Sigmoid colon (tissue), 7 donors: ENCODE results near the gene IRGM. TPM values are rescaled to one million over a fixed set of nuclear protein-coding genes. Genes with fewer than 3 reads are reported as not detected.
"Not testable (repeated sequence)": the region's sequence is repeated elsewhere in the genome, so short reads cannot be mapped to it uniquely, and the experiment has no call there.

Experiments used
- DNase-seq: peaks from one replicate; pipeline ENCODE4 v3.0.0-alpha.2; 2019
- H3K27ac ChIP-seq, 4 donors: fragments of 200-600 bp; sonication (generic); one replicate each; pipeline ENCODE4 v1.5.1; 2016 to 2019; ENCODE audit warnings: mild to moderate bottlenecking in 1 of 4
- H3K27me3 ChIP-seq, 3 donors: fragments of 200-600 bp; sonication (generic); one replicate each; pipeline ENCODE4 v1.5.1; 2019; ENCODE audit warnings: mild to moderate bottlenecking in 1 of 3
- H3K36me3 ChIP-seq, 4 donors: fragments of 200-600 bp; sonication (generic); one replicate each; pipeline ENCODE4 v1.5.1; 2016 to 2019
- H3K4me1 ChIP-seq, 4 donors: fragments of 200-600 bp; sonication (generic); one replicate each; pipeline ENCODE4 v1.5.1; 2017 to 2019
- H3K4me3 ChIP-seq, 4 donors: fragments of 200-600 bp; sonication (generic); one replicate each; pipeline ENCODE4 v1.5.1; 2017 to 2019; ENCODE audit warnings: mild to moderate bottlenecking in 2 of 4, moderate library complexity in 1 of 4
- H3K9me3 ChIP-seq, 4 donors: fragments of 200-600 bp in 3 of 4; sonication (generic) in 3 of 4; one replicate each; pipeline versions ENCODE4 v1.5.1 to v1.6.1; 2013 to 2019
- EP300 ChIP-seq, 4 donors: sonication (generic); formaldehyde crosslinking; IDR thresholded peaks; one replicate each; pipeline ENCODE4 v1.6.1; 2017; ENCODE audit warnings: antibody characterized with exemption in 4 of 4
- POLR2A ChIP-seq, 2 donors: fragments of 450-650 bp; IDR thresholded peaks; one replicate each; pipeline ENCODE4 v1.6.1; 2016; ENCODE audit warnings: antibody characterized with exemption in 2 of 2, mild to moderate bottlenecking in 2 of 2, moderate library complexity in 2 of 2
- POLR2AphosphoS5 ChIP-seq, 4 donors: sonication (generic); formaldehyde crosslinking; IDR thresholded peaks; one replicate each; pipeline ENCODE4 v1.6.1; 2017; ENCODE audit warnings: antibody characterized with exemption in 4 of 4
- WGBS, 2 donors: extraction: QIAGEN DNeasy Blood & Tissue Kit; methylation state at CpG; one replicate each; pipeline ENCODE4 v1.1.7; 2013; 5-methylcytosine and 5-hydroxymethylcytosine counted together
- intact Hi-C: fragments of 100-400 bp; cut with DNase I; formaldehyde crosslinking; loops from one replicate; pipeline ENCODE4 v1.15.1; 2023
- polyA plus RNA-seq, 3 donors: library from polyadenylated mRNA; stranded (reverse); fragments of 200-250 nt; gene quantifications; one replicate each; pipeline ENCODE4 v1.2.3, GENCODE V29; 2013
- total RNA-seq, 4 donors: library from RNA; depleted of rRNA; stranded (reverse); fragments of >200 nt; gene quantifications; one replicate each; pipeline ENCODE4 v1.1.0, GENCODE V29; 2016
- TF ChIP-seq, protein P1 (sequence below), 4 experiments: fragments of 450-650 bp in 3 of 4; fragments of 200-600 bp in 1 of 4; IDR thresholded peaks; one replicate each; pipeline ENCODE4 v1.5.1; 2016 to 2019; ENCODE audit warnings: antibody characterized with exemption in 4 of 4, mild to moderate bottlenecking in 3 of 4, moderate library complexity in 2 of 4
- donor health status: healthy with polysubstance abuse.
- donor health status: Bipolar disorder and iron deficiency.
- donor health status: healthy.

IRGM gene
- total and polyA plus RNA-seq, 7 donors = 0.34 TPM; not detected in 6

DNA sequence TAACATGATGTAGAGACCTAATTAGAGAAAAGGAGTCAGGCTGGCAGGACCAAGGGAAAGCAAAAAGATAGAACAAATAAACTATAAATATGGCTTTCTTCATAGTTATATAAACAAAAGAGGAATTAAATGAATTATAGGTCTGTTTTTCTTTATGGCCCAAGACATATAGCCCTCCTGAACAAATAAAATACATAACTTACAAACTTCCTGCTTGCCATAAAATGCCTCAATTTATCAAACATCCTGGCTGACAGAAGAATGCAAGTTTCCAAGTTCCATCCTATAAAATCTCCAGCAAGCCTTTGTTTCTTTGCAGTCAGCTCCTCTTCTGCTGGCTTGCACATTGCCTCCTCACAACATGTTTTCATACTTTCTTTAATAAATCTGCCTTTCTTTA, 31.3 kb upstream of the IRGM start:
- Histone ChIP-seq H3K4me1 (no peaks in the 10 kb centered on the region), H3K36me3 (no peaks in the 10 kb centered on the region), H3K27ac (no peak overlapping the region), H3K9me3 (no peaks in the 10 kb centered on the region), H3K27me3 (no peaks in the 10 kb centered on the region), H3K4me3 (no peak overlapping the region)
- no peak for DNase-seq
- intact Hi-C loops = no loop called here
- TF ChIP-seq EP300 (IDR thresholded peaks at IDR 0.05) = no peak
- TF ChIP-seq, protein P1, sequence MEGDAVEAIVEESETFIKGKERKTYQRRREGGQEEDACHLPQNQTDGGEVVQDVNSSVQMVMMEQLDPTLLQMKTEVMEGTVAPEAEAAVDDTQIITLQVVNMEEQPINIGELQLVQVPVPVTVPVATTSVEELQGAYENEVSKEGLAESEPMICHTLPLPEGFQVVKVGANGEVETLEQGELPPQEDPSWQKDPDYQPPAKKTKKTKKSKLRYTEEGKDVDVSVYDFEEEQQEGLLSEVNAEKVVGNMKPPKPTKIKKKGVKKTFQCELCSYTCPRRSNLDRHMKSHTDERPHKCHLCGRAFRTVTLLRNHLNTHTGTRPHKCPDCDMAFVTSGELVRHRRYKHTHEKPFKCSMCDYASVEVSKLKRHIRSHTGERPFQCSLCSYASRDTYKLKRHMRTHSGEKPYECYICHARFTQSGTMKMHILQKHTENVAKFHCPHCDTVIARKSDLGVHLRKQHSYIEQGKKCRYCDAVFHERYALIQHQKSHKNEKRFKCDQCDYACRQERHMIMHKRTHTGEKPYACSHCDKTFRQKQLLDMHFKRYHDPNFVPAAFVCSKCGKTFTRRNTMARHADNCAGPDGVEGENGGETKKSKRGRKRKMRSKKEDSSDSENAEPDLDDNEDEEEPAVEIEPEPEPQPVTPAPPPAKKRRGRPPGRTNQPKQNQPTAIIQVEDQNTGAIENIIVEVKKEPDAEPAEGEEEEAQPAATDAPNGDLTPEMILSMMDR (IDR thresholded peaks at IDR 0.05) = no peak
- no peak for TF ChIP-seq POLR2A (IDR thresholded peaks at IDR 0.05)
- no peak for TF ChIP-seq POLR2AphosphoS5 (IDR thresholded peaks at IDR 0.05)

DNA sequence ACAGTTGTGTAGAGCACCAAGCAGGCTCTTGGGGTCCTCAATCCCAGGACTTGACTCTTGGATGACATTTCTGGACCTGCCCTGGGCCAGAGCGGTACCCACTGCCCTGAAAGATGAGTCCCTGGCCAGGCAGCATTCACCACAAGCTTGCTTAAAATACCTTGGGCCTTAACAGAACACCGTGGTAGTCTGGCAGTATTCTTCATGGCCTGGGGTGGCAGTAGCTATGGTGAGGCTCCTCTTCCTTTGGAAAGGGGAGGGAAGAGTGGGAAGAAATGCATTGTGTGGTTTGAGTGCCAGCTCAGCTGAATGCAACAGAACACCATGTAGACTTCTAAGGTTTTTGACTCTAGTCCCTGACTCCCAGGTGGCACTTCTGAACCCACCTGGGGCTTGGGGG, 29.4 kb upstream of the IRGM start:
- no peak overlapping the region for H3K27ac ChIP-seq
- H3K27me3 ChIP-seq = no peaks in the 10 kb centered on the region
- no peaks in the 10 kb centered on the region for H3K4me1 ChIP-seq
- 85 to 90% methylated on average over 2 of the region's 2 CpGs for WGBS, 2 donors
- H3K4me3 ChIP-seq = no peak overlapping the region
- no peaks in the 10 kb centered on the region for H3K36me3 ChIP-seq
- intact Hi-C loops = no loop called here
- no peaks in the 10 kb centered on the region for H3K9me3 ChIP-seq
- TF ChIP-seq POLR2AphosphoS5 (IDR thresholded peaks at IDR 0.05) (no peak), EP300 (IDR thresholded peaks at IDR 0.05) (no peak), POLR2A (IDR thresholded peaks at IDR 0.05) (no peak)
- TF ChIP-seq, protein P1 (IDR thresholded peaks at IDR 0.05) = no peak
- no peak for DNase-seq

DNA sequence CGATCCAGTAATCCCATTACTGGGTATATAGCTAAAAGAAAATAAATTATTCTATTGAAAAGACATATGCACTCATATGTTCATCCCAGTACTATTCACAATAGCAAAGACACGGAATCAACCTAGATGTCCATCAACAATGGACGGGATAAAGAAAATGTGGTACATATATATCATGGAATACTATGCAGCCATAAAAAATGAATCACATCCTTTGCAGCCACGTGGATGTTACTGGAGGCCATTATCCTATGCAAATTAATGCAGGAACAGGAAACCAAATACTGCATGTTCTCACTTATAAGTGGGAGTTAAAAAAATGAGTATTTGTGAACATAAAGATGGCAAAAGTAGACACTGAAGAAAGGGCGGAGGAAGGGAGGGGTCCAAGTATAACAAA, 16.6 kb upstream of the IRGM start:
- no peaks in the 10 kb centered on the region for H3K4me1 ChIP-seq
- peaks cover 0 to 13% (median 4%) of the 10 kb centered on the region in 4 donors for H3K9me3 ChIP-seq
- H3K27me3 ChIP-seq = no peaks in the 10 kb centered on the region
- 68 to 78% methylated on average over 5 of the region's 5 CpGs for WGBS, 2 donors
- intact Hi-C loops = no loop called here
- DNase-seq = no peak
- no peaks in the 10 kb centered on the region for H3K36me3 ChIP-seq
- H3K27ac ChIP-seq = no peak overlapping the region
- TF ChIP-seq POLR2A (IDR thresholded peaks at IDR 0.05) (no peak), EP300 (IDR thresholded peaks at IDR 0.05) (no peak), POLR2AphosphoS5 (IDR thresholded peaks at IDR 0.05) (no peak)
- TF ChIP-seq, protein P1 (IDR thresholded peaks at IDR 0.05) = no peak
- H3K4me3 ChIP-seq = no peak overlapping the region

DNA sequence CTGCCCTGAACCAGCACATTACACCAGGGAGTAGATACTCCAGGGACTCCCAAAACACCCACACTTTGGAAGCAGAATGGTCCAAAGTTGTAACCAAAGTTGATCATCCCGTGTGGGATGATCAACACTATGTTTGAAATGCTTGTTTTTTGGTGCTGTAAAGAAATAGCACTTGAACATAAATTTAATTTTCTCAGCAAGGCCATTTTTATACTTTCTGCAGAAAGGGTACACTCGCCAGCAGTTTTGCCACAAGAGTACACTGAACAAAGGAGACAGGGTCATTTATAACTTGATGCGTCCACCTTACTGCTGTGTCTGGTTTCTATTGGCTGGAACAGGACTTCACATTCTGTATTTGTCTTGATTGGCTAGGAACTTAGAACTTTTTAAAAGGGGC, 14.5 kb upstream of the IRGM start:
- H3K4me3 ChIP-seq, intact Hi-C loops: not testable (repeated sequence)
- WGBS, 2 donors = 81 to 90% methylated on average over 3 of the region's 3 CpGs

DNA sequence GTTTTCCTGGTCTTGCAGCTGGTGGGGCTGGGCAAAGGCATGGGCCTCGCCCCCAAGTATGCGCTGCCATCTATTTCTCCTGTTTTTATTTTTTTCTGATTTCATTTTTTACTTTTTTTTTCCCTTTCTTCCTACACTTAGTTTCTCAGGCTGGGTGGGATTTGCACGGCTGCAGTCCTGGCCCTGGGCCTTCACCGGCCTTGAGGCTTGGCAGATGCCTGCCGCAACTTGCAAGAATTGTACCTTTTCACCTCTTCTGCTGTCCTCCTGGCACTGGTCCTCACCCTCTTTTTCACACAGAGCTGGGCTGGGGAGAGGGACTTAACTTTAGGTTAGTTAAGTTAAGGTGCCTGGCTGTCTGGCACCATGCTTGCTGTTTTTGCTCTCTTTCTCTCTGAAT, 10.3 kb upstream of the IRGM start:
- TF ChIP-seq EP300 (IDR thresholded peaks at IDR 0.05) = no peak
- TF ChIP-seq, protein P1 (IDR thresholded peaks at IDR 0.05) = no peak
- no peak for TF ChIP-seq POLR2AphosphoS5 (IDR thresholded peaks at IDR 0.05)
- no peak for TF ChIP-seq POLR2A (IDR thresholded peaks at IDR 0.05)

More for the DNA sequence above, 14.5 kb upstream of the IRGM start:
- H3K4me1 ChIP-seq, H3K36me3 ChIP-seq, DNase-seq, H3K27me3 ChIP-seq, H3K27ac ChIP-seq: not testable (repeated sequence)
- H3K9me3 ChIP-seq = peaks cover 0 to 13% (median 4%) of the 10 kb centered on the region in 4 donors

More for the DNA sequence above, 10.3 kb upstream of the IRGM start:
- no peak overlapping the region for H3K4me3 ChIP-seq
- H3K4me1 ChIP-seq = no peaks in the 10 kb centered on the region
- H3K27me3 ChIP-seq = no peaks in the 10 kb centered on the region
- DNase-seq = no peak
- peaks cover 0 to 8% (median 3%) of the 10 kb centered on the region in 4 donors for H3K9me3 ChIP-seq
- intact Hi-C loops = no loop called here
- H3K27ac ChIP-seq = no peak overlapping the region
- no peaks in the 10 kb centered on the region for H3K36me3 ChIP-seq
- WGBS, 2 donors = 94 to 96% methylated on average over 5 of the region's 5 CpGs
